KMS-11 (cell line): ENCODE measurements around the gene AFG3L2.

Experiments used
- H2AFZ ChIP-seq: fragments of 200-600 bp; sonication (generic); 2 replicates; pipeline ENCODE4 v1.6.1; 2016; ENCODE audit warnings: antibody characterized with exemption, mixed run types, low read depth
- H3K27ac ChIP-seq: fragments of 200-600 bp; sonication (generic); 2 replicates; pipeline ENCODE4 v1.6.1; 2016; ENCODE audit warnings: mild to moderate bottlenecking, mixed run types
- H3K27me3 ChIP-seq: fragments of 200-600 bp; sonication (generic); 2 replicates; pipeline ENCODE4 v1.6.1; 2017; ENCODE audit warnings: mild to moderate bottlenecking, low read depth, mixed run types, moderate library complexity; ENCODE audit not compliant: insufficient read depth
- H3K36me3 ChIP-seq: fragments of 200-600 bp; sonication (generic); 2 replicates; pipeline ENCODE4 v1.6.1; 2017; ENCODE audit warnings: mild to moderate bottlenecking, mixed run types; ENCODE audit not compliant: insufficient read depth
- H3K4me1 ChIP-seq: fragments of 200-600 bp; sonication (generic); 2 replicates; pipeline ENCODE4 v1.6.1; 2016; ENCODE audit warnings: mild to moderate bottlenecking, low read depth, mixed run types; ENCODE audit not compliant: poor library complexity, severe bottlenecking
- H3K4me2 ChIP-seq: fragments of 200-600 bp; sonication (generic); 2 replicates; pipeline ENCODE4 v1.7.0; 2016; ENCODE audit warnings: mild to moderate bottlenecking, mixed run types
- H3K4me3 ChIP-seq: fragments of 200-600 bp; sonication (generic); IDR thresholded peaks from 2 replicates; pipeline ENCODE4 v1.6.1; 2017; ENCODE audit warnings: low read depth, low read length, mixed read lengths; ENCODE audit not compliant: insufficient read depth
- H3K79me2 ChIP-seq: fragments of 200-600 bp; sonication (generic); 2 replicates; pipeline ENCODE4 v1.6.1; 2016; ENCODE audit warnings: low read depth, mixed run types; ENCODE audit not compliant: insufficient read depth
- H3K9ac ChIP-seq: fragments of 200-600 bp; sonication (generic); 2 replicates; pipeline ENCODE4 v1.6.1; 2016; ENCODE audit warnings: mild to moderate bottlenecking, mixed run types
- H4K20me1 ChIP-seq: fragments of 200-600 bp; sonication (generic); 2 replicates; pipeline ENCODE4 v1.6.1; 2016; ENCODE audit warnings: mild to moderate bottlenecking, mixed run types; ENCODE audit not compliant: insufficient read depth
- CTCF ChIP-seq: fragments of 200-600 bp; sonication (generic); conservative IDR thresholded peaks from 2 replicates; pipeline ENCODE4 v1.6.1; 2017; ENCODE audit warnings: low read depth, mild to moderate bottlenecking, antibody characterized with exemption, low read length, moderate library complexity, mixed read lengths

The AFG3L2 gene

DNA sequence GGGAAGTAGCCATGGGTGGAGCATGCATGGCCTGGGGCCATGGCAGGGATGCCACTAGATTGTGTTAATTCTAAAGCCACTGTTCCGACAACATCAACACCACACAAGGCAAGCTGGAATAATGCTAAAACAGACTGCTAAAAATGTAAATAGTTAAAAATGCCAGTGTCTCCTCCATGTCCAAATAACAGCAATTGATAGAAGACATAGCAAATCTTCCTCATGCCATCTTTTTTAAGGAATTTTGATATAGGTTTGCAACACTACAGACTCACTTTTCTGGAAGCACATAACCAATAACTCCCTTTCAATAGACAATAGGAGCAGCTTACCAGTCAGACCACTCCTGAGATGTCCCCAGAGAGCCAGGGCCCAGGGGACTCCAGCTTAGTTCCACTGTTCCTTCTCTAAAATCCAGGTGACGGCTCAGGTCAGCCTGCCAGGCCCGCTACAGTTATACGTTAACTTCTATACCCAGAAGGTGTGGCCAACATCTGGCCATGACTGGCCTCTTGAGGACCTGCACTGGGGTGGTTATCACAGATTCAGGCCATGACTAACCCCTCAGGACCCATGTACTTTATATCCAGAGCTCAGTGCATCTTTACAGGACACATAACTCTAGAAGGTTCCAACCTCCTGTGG lies 48.7 kb downstream of the AFG3L2 start:
- Histone ChIP-seq H3K4me3 (no peak overlapping the region), H3K4me2 (no peak overlapping the region), H3K4me1 (no peaks in the 10 kb centered on the region), H3K79me2 (no peaks in the 10 kb centered on the region), H4K20me1 (no peaks in the 10 kb centered on the region; the same call in 1 of the 2 replicates), H3K27me3 (no peaks in the 10 kb centered on the region), H3K36me3 (no peaks in the 10 kb centered on the region; the same call in 1 of the 2 replicates), H2AFZ (no peak overlapping the region), H3K9ac (no peak overlapping the region), H3K27ac (no peak overlapping the region)
- peak; percentile 51; the same call in 1 of the 2 replicates for TF ChIP-seq CTCF

- H3K36me3 ChIP-seq = no peaks in the 10 kb centered on the region; the same call in 1 of the 2 replicates
- H3K4me3 ChIP-seq = no peak overlapping the region
- no peak overlapping the region for H3K27ac ChIP-seq
- no peak overlapping the region for H3K4me2 ChIP-seq
- no peaks in the 10 kb centered on the region for H3K79me2 ChIP-seq
- H3K4me1 ChIP-seq = no peaks in the 10 kb centered on the region
- no peaks in the 10 kb centered on the region for H3K27me3 ChIP-seq
- H4K20me1 ChIP-seq = no peaks in the 10 kb centered on the region; the same call in 1 of the 2 replicates
- no peak overlapping the region for H2AFZ ChIP-seq
- peak; percentile 89 for TF ChIP-seq CTCF
- H3K9ac ChIP-seq = no peak overlapping the region
Measured at GRCh38 chr18:12327510-12328178, 49.4 kb downstream of the AFG3L2 start.

GRCh38 chr18:12326711-12327460 lies 50.1 kb downstream of the AFG3L2 start:
- Histone ChIP-seq H3K4me1 (no peaks in the 10 kb centered on the region), H3K36me3 (no peaks in the 10 kb centered on the region; the same call in 1 of the 2 replicates), H4K20me1 (no peaks in the 10 kb centered on the region; the same call in 1 of the 2 replicates), H3K9ac (no peak overlapping the region), H3K4me2 (no peak overlapping the region), H3K27me3 (no peaks in the 10 kb centered on the region), H3K27ac (no peak overlapping the region), H2AFZ (no peak overlapping the region), H3K4me3 (no peak overlapping the region), H3K79me2 (no peaks in the 10 kb centered on the region)
- TF ChIP-seq CTCF = no peak

GRCh38 chr18:12325726-12326245 lies 51.2 kb downstream of the AFG3L2 start:
- H2AFZ ChIP-seq = no peak overlapping the region
- H3K36me3 ChIP-seq = no peaks in the 10 kb centered on the region; the same call in 1 of the 2 replicates
- no peak overlapping the region for H3K9ac ChIP-seq
- H3K4me1 ChIP-seq = no peaks in the 10 kb centered on the region
- H3K79me2 ChIP-seq = no peaks in the 10 kb centered on the region
- no peaks in the 10 kb centered on the region for H3K27me3 ChIP-seq
- no peak overlapping the region for H3K27ac ChIP-seq
- TF ChIP-seq CTCF = no peak
- H4K20me1 ChIP-seq = no peaks in the 10 kb centered on the region; the same call in 1 of the 2 replicates
- H3K4me2 ChIP-seq = no peak overlapping the region
- H3K4me3 ChIP-seq = no peak overlapping the region
